HepG2 (cell line): ENCODE measurements around the gene YIPF1. TPM values are rescaled to one million over a fixed set of nuclear protein-coding genes. Genes with fewer than 3 reads are reported as not detected.

ENCODE experiments used
- ATAC-seq: fragments of 200-7000 bp; cut with Tn5 transposase; 3 replicates; pipeline ENCODE4 v1.9.1; 2020; ENCODE audit warnings: mild to moderate bottlenecking, moderate library complexity
- BruUV-seq: library from RNA; stranded (reverse); fragments of 400-500 nt; replicated peaks from 2 replicates; lab custom pipeline; 2021; lab: Mats Ljungman, UMichigan
- CTCF ChIA-PET: fragments of 300-600 bp; formaldehyde crosslinking; extraction: SDS; loops from one replicate; lab custom pipeline; 2021; ENCODE audit warnings: low total read pairs, inconsistent platforms, low intra/inter-chr PET ratio; lab: Yijun Ruan, JAX
- POLR2A ChIA-PET: fragments of 350-600 bp; sonication (Branson Sonifier 250); formaldehyde crosslinking; loops from one replicate; lab custom pipeline; 2020; ENCODE audit warnings: antibody characterized with exemption, inconsistent platforms; lab: Yijun Ruan, JAX
- DNase-seq: peaks from one replicate; pipeline ENCODE4 v3.0.0-alpha.2; 2015; ENCODE audit warnings: low spot score
- FAIRE-seq: peaks from 3 replicates; lab custom pipeline; 2011; peaks lifted over from hg19 to GRCh38; lab: Jason Lieb, UNC
- H2AFZ ChIP-seq: one replicate; pipeline ENCODE4 v1.6.1; 2011; ENCODE audit warnings: low read length, inconsistent platforms
- H3K27ac ChIP-seq: fragments of 300-600 bp; 3 replicates; pipeline ENCODE4 v1.8.0; 2011; ENCODE audit warnings: mixed run types, mild to moderate bottlenecking, mixed read lengths, low read length, inconsistent platforms; ENCODE audit not compliant: insufficient read depth; ENCODE audit errors: extremely low read length
- H3K27me3 ChIP-seq, 2 experiments: fragments of 200-600 bp in 1 of 2; 2 replicates in 1 of 2; 3 replicates in 1 of 2; pipeline versions ENCODE4 v1.6.0 to v1.8.0; 2011; ENCODE audit warnings: low read length in 2 of 2, mild to moderate bottlenecking in 2 of 2, moderate library complexity in 2 of 2, inconsistent platforms in 1 of 2; ENCODE audit not compliant: insufficient read depth in 2 of 2, control insufficient read depth in 1 of 2
- H3K36me3 ChIP-seq, 2 experiments: fragments of 200-600 bp in 1 of 2; replicated peaks in 1 of 2; 2 replicates in 1 of 2; 3 replicates in 1 of 2; pipeline versions ENCODE4 v1.5.1 to v1.8.0; 2011; ENCODE audit warnings: low read length in 2 of 2, inconsistent platforms in 1 of 2; ENCODE audit not compliant: insufficient read depth in 2 of 2, control insufficient read depth in 1 of 2
- H3K4me1 ChIP-seq: 2 replicates; pipeline ENCODE4 v1.5.1; 2012; ENCODE audit warnings: low read length, inconsistent platforms; ENCODE audit not compliant: insufficient read depth
- H3K4me2 ChIP-seq: 2 replicates; pipeline ENCODE4 v1.6.0; 2011; ENCODE audit warnings: low read depth, low read length, inconsistent platforms
- H3K4me3 ChIP-seq, 3 experiments: fragments of 200-600 bp in 1 of 3; sonication (generic), shearing (Covaris generic) in 1 of 3; replicated peaks in 1 of 3; 2 replicates each; pipeline ENCODE4 v1.5.1; 2011 to 2016; ENCODE audit warnings: low read length in 3 of 3, inconsistent platforms in 2 of 3, low read depth in 2 of 3, mild to moderate bottlenecking in 2 of 3, control low read depth in 1 of 3, mixed read lengths in 1 of 3; ENCODE audit not compliant: insufficient read depth in 1 of 3
- H3K79me2 ChIP-seq: one replicate; pipeline ENCODE4 v1.6.1; 2011; ENCODE audit warnings: low read length, inconsistent platforms; ENCODE audit not compliant: insufficient read depth
- H3K9ac ChIP-seq: 2 replicates; pipeline ENCODE4 v1.6.0; 2011; ENCODE audit warnings: mild to moderate bottlenecking, low read depth, low read length, inconsistent platforms; ENCODE audit not compliant: insufficient read depth
- H3K9me3 ChIP-seq: 2 replicates; pipeline ENCODE4 v1.5.1; 2012; ENCODE audit warnings: mild to moderate bottlenecking, low read length
- H4K20me1 ChIP-seq: 2 replicates; pipeline ENCODE4 v1.6.0; 2011; ENCODE audit warnings: inconsistent platforms, mild to moderate bottlenecking, low read length, moderate library complexity; ENCODE audit not compliant: insufficient read depth
- FOXA3 ChIP-seq: IDR thresholded peaks from 2 replicates; pipeline ENCODE4 v1.6.1; 2016; ENCODE audit warnings: missing genetic modification reagents, missing compliant biosample characterization
- GABPB1 ChIP-seq: IDR thresholded peaks from 2 replicates; pipeline ENCODE4 v1.6.1; 2016; ENCODE audit warnings: mild to moderate bottlenecking, missing genetic modification reagents, moderate library complexity, missing compliant biosample characterization
- HOXA3 ChIP-seq: sonication (generic); formaldehyde crosslinking; IDR thresholded peaks from 2 replicates; pipeline ENCODE4 v1.5.0; 2020; ENCODE audit warnings: missing genetic modification reagents
- JARID2 ChIP-seq: sonication (generic); formaldehyde crosslinking; IDR thresholded peaks from 2 replicates; pipeline ENCODE4 v1.8.1; 2023; ENCODE audit warnings: missing genetic modification reagents, inconsistent platforms; ENCODE audit not compliant: insufficient replicate concordance
- MEIS2 ChIP-seq: sonication (generic); formaldehyde crosslinking; IDR thresholded peaks from 2 replicates; pipeline ENCODE4 v1.9.0; 2021; ENCODE audit warnings: mild to moderate bottlenecking, missing genetic modification reagents
- MIER2 ChIP-seq: IDR thresholded peaks from 2 replicates; pipeline ENCODE4 v1.6.1; 2016; ENCODE audit warnings: missing biosample characterization, missing genetic modification reagents
- MTA1 ChIP-seq: sonication (generic); formaldehyde crosslinking; IDR thresholded peaks from 2 replicates; pipeline ENCODE4 v1.4.0; 2020; ENCODE audit warnings: missing genetic modification reagents, mild to moderate bottlenecking, borderline replicate concordance
- NFE2L2 ChIP-seq: fragments of 150-350 bp; IDR thresholded peaks from 2 replicates; pipeline ENCODE4 v1.6.1; 2014; ENCODE audit warnings: low read length
- SCMH1 ChIP-seq: sonication (generic); formaldehyde crosslinking; IDR thresholded peaks from 2 replicates; pipeline ENCODE4 v1.9.0; 2021; ENCODE audit warnings: missing genetic modification reagents, mild to moderate bottlenecking, borderline replicate concordance
- SMYD3 ChIP-seq: sonication (generic); formaldehyde crosslinking; IDR thresholded peaks from 2 replicates; pipeline ENCODE4 v1.8.1; 2023; ENCODE audit warnings: mild to moderate bottlenecking, missing genetic modification reagents
- ZNF619 ChIP-seq: sonication (generic); formaldehyde crosslinking; IDR thresholded peaks from 2 replicates; pipeline ENCODE4 v1.4.0; 2020; ENCODE audit warnings: mild to moderate bottlenecking, missing genetic modification reagents
- ZNF850 ChIP-seq: sonication (generic); formaldehyde crosslinking; conservative IDR thresholded peaks from 2 replicates; pipeline ENCODE4 v1.9.0; 2021; ENCODE audit warnings: mild to moderate bottlenecking, missing genetic modification reagents
- ZNF891 ChIP-seq: sonication (generic); formaldehyde crosslinking; IDR thresholded peaks from 2 replicates; pipeline ENCODE4 v1.5.0; 2020; ENCODE audit warnings: mild to moderate bottlenecking, missing genetic modification reagents
- WGBS: methylation state at CpG from one replicate; pipeline ENCODE4 v1.1.6; 2017; ENCODE audit warnings: low lambda C conversion rate; 5-methylcytosine and 5-hydroxymethylcytosine counted together
- in situ Hi-C: cut with HindIII; loops from 2 replicates; pipeline ENCODE4 v1.10.0; 2017; ENCODE audit warnings: low pct_unique_long_range_greater_than_20kb; ENCODE audit not compliant: extremely low pct_ligation_motif_present
- intact Hi-C: fragments of 100-400 bp; cut with micrococcal nuclease; formaldehyde crosslinking; loops from one replicate; pipeline ENCODE4 v1.10.0; 2022; ENCODE audit not compliant: unreplicated experiment
- polyA plus RNA-seq, 8 experiments: library from polyadenylated mRNA; depleted of rRNA in 3 of 8; stranded (reverse) in 7 of 8; unstranded in 1 of 8; fragments of >200 nt; fragmentation: Illumina TruSeq in 4 of 8; extraction: Trizol in 4 of 8; gene quantifications; 2 replicates each; pipeline versions ENCODE4 v1.2.1 to v1.2.3, GENCODE V29; 2011 to 2016; ENCODE audit warnings: low read depth in 4 of 8, missing spikeins in 1 of 8, mixed read lengths in 1 of 8; ENCODE audit not compliant: insufficient read depth in 1 of 8
- total RNA-seq, 5 experiments: library from RNA; depleted of rRNA; stranded (reverse); fragments of >200 nt; fragmentation: Illumina TruSeq; extraction: Trizol; gene quantifications; 2 replicates each; pipeline ENCODE4 v1.2.3, GENCODE V29; 2016; ENCODE audit warnings: low read depth in 1 of 5
- TF ChIP-seq, protein P1 (sequence below): fragments of 450-650 bp; IDR thresholded peaks from 2 replicates; pipeline ENCODE4 v1.6.1; 2016
- TF ChIP-seq, protein P2 (sequence below): sonication (generic); formaldehyde crosslinking; IDR thresholded peaks from 2 replicates; pipeline ENCODE4 v1.5.0; 2020; ENCODE audit warnings: missing genetic modification reagents
- TF ChIP-seq, protein P3 (sequence below): sonication (generic); formaldehyde crosslinking; IDR thresholded peaks from 2 replicates; pipeline ENCODE4 v1.5.0; 2020; ENCODE audit warnings: mild to moderate bottlenecking, missing genetic modification reagents, borderline replicate concordance

YIPF1 gene
- total and polyA plus RNA-seq, 2 of the 13 experiments (the other 11 are each of a cell fraction or from before 2014, with no cell fraction given), result 21.1 to 31.9 TPM

DNA sequence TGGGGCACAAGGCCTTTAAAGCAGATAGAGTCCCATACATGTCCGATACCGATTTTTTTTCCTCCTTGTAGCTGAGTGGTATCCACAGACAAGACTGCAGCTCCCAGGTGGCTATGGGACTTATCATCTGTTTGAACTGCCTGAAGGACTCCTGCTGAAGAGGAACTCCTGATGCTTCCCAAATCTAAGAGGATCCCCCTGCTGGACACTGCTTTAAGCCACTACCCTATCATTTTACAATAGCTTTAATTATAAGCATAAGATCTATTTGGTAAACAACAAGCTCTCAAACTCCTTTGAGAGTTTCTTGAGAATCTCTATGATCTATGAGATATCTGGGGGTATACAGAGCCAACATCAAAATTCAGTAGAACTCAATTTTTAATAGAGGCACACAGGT, 63.2 kb downstream of the YIPF1 start:
- CTCF ChIA-PET, result no interaction called here
- no peak for DNase-seq
- TF ChIP-seq, protein P1, sequence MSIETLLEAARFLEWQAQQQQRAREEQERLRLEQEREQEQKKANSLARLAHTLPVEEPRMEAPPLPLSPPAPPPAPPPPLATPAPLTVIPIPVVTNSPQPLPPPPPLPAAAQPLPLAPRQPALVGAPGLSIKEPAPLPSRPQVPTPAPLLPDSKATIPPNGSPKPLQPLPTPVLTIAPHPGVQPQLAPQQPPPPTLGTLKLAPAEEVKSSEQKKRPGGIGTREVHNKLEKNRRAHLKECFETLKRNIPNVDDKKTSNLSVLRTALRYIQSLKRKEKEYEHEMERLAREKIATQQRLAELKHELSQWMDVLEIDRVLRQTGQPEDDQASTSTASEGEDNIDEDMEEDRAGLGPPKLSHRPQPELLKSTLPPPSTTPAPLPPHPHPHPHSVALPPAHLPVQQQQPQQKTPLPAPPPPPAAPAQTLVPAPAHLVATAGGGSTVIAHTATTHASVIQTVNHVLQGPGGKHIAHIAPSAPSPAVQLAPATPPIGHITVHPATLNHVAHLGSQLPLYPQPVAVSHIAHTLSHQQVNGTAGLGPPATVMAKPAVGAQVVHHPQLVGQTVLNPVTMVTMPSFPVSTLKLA, result no peak
- TF ChIP-seq MTA1 (CRISPR knock-in tag) (no peak), MIER2 (CRISPR knock-in tag) (no peak), SCMH1 (CRISPR knock-in tag) (no peak), ZNF619 (CRISPR knock-in tag) (no peak), HOXA3 (no peak), GABPB1 (CRISPR knock-in tag) (no peak), SMYD3 (CRISPR knock-in tag) (no peak), NFE2L2 (no peak), ZNF850 (CRISPR knock-in tag) (no peak), FOXA3 (CRISPR knock-in tag) (no peak), ZNF891 (CRISPR knock-in tag) (no peak), JARID2 (CRISPR knock-in tag) (no peak), MEIS2 (CRISPR knock-in tag) (no peak)
- TF ChIP-seq, protein P2, sequence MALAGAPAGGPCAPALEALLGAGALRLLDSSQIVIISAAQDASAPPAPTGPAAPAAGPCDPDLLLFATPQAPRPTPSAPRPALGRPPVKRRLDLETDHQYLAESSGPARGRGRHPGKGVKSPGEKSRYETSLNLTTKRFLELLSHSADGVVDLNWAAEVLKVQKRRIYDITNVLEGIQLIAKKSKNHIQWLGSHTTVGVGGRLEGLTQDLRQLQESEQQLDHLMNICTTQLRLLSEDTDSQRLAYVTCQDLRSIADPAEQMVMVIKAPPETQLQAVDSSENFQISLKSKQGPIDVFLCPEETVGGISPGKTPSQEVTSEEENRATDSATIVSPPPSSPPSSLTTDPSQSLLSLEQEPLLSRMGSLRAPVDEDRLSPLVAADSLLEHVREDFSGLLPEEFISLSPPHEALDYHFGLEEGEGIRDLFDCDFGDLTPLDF (CRISPR knock-in tag), result no peak
- TF ChIP-seq, protein P3, sequence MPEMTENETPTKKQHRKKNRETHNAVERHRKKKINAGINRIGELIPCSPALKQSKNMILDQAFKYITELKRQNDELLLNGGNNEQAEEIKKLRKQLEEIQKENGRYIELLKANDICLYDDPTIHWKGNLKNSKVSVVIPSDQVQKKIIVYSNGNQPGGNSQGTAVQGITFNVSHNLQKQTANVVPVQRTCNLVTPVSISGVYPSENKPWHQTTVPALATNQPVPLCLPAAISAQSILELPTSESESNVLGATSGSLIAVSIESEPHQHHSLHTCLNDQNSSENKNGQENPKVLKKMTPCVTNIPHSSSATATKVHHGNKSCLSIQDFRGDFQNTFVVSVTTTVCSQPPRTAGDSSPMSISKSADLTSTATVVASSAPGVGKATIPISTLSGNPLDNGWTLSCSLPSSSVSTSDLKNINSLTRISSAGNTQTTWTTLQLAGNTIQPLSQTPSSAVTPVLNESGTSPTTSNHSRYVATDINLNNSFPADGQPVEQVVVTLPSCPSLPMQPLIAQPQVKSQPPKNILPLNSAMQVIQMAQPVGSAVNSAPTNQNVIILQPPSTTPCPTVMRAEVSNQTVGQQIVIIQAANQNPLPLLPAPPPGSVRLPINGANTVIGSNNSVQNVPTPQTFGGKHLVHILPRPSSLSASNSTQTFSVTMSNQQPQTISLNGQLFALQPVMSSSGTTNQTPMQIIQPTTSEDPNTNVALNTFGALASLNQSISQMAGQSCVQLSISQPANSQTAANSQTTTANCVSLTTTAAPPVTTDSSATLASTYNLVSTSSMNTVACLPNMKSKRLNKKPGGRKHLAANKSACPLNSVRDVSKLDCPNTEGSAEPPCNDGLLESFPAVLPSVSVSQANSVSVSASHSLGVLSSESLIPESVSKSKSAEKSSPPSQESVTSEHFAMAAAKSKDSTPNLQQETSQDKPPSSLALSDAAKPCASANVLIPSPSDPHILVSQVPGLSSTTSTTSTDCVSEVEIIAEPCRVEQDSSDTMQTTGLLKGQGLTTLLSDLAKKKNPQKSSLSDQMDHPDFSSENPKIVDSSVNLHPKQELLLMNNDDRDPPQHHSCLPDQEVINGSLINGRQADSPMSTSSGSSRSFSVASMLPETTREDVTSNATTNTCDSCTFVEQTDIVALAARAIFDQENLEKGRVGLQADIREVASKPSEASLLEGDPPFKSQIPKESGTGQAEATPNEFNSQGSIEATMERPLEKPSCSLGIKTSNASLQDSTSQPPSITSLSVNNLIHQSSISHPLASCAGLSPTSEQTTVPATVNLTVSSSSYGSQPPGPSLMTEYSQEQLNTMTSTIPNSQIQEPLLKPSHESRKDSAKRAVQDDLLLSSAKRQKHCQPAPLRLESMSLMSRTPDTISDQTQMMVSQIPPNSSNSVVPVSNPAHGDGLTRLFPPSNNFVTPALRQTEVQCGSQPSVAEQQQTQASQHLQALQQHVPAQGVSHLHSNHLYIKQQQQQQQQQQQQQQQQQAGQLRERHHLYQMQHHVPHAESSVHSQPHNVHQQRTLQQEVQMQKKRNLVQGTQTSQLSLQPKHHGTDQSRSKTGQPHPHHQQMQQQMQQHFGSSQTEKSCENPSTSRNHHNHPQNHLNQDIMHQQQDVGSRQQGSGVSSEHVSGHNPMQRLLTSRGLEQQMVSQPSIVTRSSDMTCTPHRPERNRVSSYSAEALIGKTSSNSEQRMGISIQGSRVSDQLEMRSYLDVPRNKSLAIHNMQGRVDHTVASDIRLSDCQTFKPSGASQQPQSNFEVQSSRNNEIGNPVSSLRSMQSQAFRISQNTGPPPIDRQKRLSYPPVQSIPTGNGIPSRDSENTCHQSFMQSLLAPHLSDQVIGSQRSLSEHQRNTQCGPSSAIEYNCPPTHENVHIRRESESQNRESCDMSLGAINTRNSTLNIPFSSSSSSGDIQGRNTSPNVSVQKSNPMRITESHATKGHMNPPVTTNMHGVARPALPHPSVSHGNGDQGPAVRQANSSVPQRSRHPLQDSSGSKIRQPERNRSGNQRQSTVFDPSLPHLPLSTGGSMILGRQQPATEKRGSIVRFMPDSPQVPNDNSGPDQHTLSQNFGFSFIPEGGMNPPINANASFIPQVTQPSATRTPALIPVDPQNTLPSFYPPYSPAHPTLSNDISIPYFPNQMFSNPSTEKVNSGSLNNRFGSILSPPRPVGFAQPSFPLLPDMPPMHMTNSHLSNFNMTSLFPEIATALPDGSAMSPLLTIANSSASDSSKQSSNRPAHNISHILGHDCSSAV (CRISPR knock-in tag), result no peak

More for the DNA sequence above, 63.2 kb downstream of the YIPF1 start:
- no peaks in the 10 kb centered on the region for H4K20me1 ChIP-seq
- H3K4me3 ChIP-seq, result no peak overlapping the region
- intact Hi-C loops, result no loop called here
- H3K4me1 ChIP-seq, result no peaks in the 10 kb centered on the region
- H3K4me2 ChIP-seq, result no peak overlapping the region
- ATAC-seq, result no peak
- H2AFZ ChIP-seq, result no peak overlapping the region
- no peak overlapping the region for H3K27ac ChIP-seq
- 100% methylated on average over 2 of the region's 2 CpGs for WGBS
- in situ Hi-C loops, result no loop called here
- H3K79me2 ChIP-seq, result no peaks in the 10 kb centered on the region
- no peak overlapping the region for H3K9ac ChIP-seq
- no peak for FAIRE-seq
- H3K9me3 ChIP-seq, result no peaks in the 10 kb centered on the region
- H3K27me3 ChIP-seq, result no peaks in the 10 kb centered on the region
- H3K36me3 ChIP-seq, result peaks cover 12 to 65% of the 10 kb centered on the region in 2 experiments
- BruUV-seq, result no TSS peak
- POLR2A ChIA-PET, result no interaction called here
